Anterior cingulate cortex (tissue), 58 donors: Measurements from ENCODE around the gene CARD9.
"Not testable (repeated sequence)": the region's sequence is repeated elsewhere in the genome, so short reads cannot be mapped to it uniquely, and the experiment has no call there.

Experiments used
- DNase-seq, 58 donors: peaks; one replicate each; lab custom pipeline; 2025; lab: John Stamatoyannopoulos, UW

Gene CARD9

DNA sequence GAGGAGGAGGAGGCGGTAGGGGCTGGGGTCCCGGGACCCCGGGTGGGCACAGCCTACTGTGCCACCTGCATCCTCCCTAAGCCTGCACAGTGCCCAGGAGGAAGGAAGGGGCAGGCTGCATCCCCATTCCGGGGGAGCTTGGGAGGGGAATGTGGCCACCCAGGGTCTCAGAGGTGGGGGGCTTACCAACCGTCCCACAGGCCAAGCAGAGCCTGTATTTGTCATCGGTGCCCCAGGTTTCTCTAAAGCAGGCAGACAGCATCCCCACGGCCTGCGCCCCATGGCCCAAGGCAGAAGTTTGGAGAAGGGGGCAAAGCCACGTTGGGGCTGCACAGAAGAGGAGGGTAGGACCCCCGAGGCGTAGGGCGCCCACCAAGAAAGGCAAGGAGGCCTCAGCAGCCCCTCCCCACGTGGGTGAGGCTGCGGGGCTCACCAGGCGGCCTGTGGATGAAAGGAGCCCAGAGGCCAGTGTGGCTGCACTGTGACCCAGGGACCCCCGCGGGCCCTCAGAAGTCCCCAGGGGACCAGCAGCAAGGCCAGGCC lies 46.6 kb downstream of the CARD9 start:
- no peak for DNase-seq

DNA sequence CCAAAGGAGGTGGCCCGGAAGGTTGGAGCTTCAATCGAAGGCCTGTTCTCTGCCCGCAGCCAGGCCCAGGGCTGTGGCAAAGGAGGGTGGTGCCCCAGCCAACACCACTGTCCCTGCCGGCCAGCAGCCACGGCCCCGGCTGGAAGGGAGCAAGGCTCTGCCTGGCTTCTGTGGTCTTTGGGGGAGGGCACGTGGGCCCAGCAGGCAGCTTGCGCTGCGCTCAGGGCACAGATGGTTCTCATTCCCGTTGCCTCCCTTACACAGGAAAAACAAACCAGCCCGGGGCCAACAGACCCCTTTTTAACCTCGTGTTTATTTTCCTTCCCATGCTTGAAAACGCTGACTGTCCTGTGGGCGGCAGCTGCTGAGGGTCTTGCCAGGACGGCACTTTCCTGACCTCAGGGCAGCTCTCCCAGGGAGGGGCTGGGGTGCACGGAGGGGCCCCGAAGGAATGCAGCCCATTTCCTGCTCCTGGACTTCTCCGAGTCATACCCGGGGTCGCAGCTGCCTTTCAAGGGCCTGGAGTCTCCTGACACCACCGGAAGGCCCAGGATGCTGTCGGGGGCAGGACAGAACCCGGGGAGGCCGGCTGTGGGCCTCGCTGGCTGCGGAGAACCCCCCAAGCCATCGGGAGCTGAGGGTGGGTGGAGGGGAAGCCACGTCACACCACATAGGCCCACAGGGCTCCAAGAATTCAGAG lies 47.3 kb downstream of the CARD9 start:
- DNase-seq = peak in 29 of 58 donors; percentile 14 to 61 (median 31)

DNA sequence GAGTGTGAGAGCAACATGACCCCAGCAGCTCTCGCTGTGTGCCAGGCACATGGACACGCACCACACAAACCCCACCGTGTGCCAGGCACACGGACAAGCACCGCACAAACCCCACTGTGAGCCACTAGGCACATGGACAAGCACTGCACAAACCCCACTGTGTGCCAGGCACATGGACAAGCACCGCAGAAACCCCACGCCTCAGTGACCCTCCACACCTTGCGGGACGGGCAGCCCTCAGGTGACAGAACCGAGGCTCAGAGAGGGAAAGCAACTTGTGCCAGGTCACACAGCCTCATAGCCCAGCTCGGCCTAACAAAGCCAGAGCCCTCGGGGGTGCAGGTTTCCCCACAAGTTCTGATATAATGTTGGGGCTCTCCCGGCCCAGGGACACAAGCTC lies 48.1 kb downstream of the CARD9 start:
- no peak for DNase-seq

DNA sequence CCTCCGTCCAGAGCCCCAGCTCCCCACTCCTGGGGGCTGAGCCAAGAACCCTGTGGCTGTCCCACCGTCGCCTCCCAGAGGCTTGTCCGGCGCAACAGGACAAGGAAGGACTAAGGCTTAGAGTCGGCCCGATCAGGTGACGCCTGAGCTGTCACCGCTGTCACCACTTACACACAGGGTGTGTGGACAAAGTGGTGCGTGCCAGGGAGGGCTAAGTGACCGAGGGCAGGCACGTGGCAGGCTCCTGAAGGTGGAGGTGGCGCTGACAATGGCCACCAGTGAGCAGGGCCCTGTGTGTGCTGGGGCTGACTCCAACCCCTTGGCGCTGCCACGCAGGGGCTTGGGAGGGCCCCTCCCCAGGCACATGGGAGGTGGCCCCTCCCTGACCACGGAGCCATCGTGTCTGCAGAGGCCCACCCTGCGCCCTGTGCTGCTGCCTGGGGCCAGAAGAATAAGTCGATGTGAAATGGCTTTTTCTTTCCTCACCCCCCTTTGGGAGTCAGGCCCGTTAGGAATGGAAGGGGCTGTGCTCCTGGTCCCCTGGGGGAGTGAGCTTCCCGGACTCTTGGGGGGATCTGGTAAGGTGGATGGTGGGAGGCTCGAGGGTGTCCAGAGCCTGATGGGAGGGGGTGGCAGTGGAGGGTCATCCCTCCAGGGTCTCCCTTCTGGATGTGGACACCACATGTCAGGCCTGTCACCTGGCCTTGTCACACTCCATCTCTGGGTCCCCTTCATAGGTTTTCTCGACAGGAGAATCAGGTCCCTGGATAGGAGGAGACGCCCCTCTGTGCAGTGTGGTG lies 48.8 kb downstream of the CARD9 start:
- no peak for DNase-seq

DNA sequence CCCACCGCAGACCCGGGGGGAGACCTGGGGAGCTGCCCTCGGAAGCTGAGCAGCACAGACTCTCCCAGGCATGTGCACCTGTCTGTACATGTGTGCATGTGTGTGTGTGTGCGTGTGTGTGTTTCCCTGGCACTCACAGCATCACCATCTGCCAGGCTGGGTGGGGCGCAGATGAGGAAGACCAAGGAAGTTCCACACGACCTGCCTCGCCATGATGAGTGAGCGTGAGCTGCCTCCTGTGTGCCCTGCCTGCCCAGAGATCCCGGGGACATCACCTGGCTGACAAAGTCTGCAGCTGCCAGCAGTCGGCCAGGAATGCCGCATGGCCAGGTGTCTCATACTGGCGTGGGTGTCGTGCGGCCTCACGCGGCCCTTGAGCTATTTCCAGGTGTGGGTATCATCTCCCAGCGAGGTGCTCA lies 50.1 kb downstream of the CARD9 start:
- no peak for DNase-seq

GRCh38 chr9:136322756-136323330 lies 50.6 kb downstream of the CARD9 start:
- DNase-seq = no peak

- no peak for DNase-seq
Observed at GRCh38 chr9:136321561-136321960, 51.9 kb downstream of the CARD9 start.

- not testable (repeated sequence) for DNase-seq
Observed at GRCh38 chr9:136320972-136321371, 52.5 kb downstream of the CARD9 start.

- DNase-seq = not testable (repeated sequence)
Observed at GRCh38 chr9:136319955-136320354, 53.5 kb downstream of the CARD9 start.

DNA sequence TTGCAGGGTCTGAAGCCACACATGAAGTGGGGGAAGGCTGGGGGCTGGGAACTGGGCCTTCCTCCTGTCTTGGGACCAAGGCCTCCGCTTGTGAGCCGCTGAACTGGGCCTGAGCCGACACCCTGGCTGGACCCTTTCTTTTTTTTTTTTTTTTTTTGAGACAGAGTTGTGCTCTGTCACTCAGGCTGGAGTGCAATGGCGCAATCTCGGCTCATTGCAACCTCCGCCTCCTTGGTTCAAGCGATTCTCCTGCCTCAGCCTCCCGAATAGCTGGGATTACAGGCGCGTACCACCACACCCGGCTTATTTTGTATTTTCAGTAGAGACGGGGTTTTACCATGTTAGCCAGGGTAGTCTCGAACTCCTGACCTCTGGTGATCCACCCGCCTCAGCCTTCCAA lies 54.2 kb downstream of the CARD9 start:
- DNase-seq = not testable (repeated sequence)

DNA sequence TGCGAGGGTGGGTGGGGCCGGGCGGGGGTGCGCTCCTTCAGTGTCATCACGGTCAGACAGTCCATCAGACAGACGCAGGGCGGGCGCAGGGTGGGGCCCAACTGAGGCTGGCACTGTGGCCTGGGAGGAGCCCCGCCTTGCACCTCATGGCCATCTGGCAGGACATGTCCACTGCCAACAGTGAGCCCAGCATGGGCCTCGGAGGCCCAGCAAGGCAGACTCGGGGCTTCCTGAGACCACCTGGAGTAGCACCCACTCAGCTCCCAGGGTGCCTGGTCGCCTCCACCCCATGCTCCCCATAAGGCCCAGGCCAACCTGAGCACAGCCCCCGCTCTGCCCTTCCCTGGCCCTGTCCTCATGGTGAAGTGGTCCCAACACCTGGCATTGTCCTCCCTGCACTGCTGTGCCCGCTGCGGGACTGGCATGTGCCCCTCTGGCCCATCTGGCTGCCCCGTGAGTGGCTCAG lies 54.7 kb downstream of the CARD9 start:
- no peak for DNase-seq

DNA sequence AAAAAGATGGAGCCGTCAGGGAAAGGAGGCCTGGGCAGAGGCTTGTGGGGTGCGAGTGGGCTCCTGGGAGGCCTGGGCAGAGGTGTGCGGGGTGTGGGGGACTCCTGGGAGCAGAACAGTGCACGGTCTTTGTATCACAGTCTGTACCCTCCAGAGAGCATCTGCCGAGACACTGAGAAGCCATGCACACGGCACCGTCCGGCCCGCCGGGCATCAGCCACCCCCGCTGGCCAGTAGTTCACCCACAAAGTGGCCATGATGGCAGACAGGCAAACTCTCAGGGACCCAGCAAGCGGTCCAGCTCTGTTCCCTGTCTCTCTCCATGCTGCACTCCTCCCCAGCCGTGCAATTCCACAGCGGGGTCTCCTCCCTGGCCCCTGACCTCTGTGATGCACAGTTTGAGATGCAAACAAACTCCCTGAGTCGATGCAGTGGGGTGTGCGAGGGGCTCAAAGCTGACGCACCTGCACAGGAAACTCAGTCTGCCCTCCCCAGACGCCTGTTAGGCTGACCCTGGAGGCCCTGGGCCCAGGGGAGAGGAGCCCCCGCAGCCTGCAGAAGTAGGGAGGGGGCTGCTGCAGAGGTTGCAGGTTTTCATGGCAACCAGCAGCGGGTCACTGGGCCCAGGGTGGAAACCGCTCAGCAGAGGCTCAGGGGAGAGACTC lies 55.2 kb downstream of the CARD9 start:
- DNase-seq = no peak

DNA sequence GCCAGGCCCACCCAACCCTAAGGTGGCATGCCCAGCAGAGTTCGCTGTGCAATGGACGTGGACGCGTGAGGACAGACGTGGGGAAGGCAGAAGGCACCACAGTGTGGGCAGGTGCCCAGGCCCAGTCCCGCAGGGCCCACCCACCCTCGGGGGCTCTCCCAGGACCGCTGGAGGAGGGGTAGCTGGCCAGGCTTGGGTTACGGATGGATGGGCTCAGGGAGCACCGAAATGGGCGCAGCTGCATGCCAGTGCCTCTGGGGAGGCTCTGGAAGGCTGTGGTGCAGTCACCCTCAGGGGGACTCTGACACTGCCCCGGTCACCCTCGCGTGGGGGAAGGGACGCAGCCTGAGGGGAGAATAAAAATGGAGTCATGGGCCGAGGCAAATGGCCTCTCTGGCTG lies 55.8 kb downstream of the CARD9 start:
- DNase-seq = no peak

DNA sequence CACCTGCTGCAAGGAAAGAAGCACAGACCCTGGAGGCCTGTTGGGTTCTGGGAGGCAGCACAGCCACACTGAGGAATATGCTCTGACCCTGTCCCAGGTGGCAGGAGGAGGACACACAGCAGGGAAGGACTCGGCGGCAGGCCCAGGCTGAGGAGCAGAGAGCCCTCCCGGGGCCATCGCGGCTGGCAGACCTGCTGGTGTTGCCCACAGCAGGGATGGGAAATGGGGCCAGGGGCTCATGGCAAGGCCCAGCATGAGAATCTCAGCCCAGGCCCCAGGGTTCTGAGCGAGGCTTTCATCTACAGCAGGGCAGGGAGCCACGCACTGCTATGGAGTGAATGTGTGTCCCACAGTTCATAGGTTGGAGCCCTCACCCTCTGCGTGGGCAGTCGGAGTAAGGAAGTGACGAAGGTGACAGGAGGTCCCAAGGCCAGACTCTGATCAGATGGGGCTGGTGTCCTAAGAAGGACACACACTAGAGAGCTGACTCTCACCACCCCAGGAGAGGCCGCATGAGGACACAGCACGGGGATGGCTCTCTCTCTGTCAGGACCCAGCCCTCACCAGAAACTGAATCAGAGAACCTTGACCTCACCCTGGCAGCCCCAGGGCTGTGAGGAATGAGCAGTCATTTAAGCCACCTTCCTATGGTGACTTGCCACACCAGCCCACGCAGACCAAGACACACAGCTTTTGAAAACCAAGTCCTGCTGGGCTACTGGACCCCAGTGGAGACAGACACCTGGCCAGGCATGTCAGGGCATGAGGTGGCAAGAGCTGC lies 56.4 kb downstream of the CARD9 start:
- no peak for DNase-seq

- DNase-seq = no peak
Observed at GRCh38 chr9:136316271-136316751, 57.2 kb downstream of the CARD9 start.

DNA sequence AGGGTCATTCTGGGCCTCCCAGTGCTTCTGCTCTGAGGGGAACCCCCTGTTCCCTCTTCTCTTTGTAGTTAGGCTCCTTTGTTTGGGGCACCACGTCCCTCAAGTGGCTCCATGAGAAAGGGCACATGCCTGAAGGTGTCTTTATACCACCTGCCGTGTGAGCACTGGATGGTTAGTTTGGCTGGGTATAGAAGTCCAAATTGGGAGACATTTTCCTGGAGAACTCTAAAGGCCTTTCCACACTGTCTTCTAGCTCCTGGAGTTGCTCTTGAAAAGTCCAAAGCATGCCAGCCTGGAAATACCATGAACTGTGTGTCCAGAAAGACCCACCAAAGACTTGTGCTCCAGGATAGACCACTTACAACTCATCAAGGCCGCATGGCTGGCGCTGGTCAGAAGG lies 58.5 kb downstream of the CARD9 start:
- DNase-seq = no peak

- DNase-seq = no peak
Observed at GRCh38 chr9:136314056-136314416, 59.4 kb downstream of the CARD9 start.
